GM18508 (cell line): ENCODE results near the gene XPC.
"Not testable (repeated sequence)": the region's sequence is repeated elsewhere in the genome, so short reads cannot be mapped to it uniquely, and the experiment has no call there.

ENCODE experiments used
- ATAC-seq: cut with Tn5 transposase; IDR thresholded peaks from one replicate; pipeline ENCODE4 v1.9.1; 2021; ENCODE audit warnings: moderate number of reproducible peaks; ENCODE audit not compliant: insufficient read depth, unreplicated experiment

Gene XPC

GRCh38 chr3:14124223-14124614 is 54.2 kb downstream of the XPC start:
- peak; percentile 22 for ATAC-seq

DNA sequence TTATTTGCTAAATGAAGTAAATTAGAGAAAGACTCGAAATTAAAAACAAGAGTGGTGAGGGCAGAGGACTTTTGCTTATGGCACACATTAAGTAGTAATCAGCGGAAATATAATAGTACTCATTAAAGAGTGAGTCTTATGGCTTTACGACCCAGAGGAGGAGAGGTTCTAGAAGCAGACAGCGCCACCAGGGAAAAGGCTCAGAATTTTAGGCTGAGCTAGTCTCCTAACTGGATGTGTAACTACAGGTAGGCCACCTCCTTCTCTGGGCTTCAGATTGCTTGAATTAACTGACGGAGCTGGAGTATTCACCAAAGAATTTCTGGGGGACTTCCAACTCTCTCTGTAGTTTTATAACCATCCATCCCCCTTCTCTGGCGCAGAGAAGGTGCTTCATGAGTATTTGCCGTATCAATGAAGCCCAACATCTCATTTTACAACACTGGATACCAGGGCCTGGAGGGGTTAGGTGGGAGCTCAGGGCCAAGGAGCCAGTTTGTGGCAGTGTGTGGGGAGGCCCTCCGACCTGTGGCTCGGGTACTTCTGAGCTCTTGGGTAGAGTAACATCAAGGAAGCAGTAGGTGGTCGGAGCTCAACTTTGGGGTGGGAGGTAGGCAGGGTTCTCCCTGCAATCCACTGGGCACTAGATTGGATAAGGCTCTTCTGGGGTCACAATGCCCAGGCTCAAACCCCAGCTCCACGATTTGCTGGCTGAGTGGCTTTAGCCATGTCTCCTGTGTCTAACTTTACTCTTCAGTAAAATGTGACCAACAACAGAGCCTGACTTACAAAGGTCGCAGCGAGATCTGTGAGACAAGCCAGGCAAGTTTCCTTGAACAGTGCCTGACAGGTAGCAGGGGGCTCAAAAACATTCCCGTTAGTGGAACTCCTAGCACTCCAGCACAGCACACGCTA is 54.8 kb downstream of the XPC start:
- ATAC-seq: no peak

DNA sequence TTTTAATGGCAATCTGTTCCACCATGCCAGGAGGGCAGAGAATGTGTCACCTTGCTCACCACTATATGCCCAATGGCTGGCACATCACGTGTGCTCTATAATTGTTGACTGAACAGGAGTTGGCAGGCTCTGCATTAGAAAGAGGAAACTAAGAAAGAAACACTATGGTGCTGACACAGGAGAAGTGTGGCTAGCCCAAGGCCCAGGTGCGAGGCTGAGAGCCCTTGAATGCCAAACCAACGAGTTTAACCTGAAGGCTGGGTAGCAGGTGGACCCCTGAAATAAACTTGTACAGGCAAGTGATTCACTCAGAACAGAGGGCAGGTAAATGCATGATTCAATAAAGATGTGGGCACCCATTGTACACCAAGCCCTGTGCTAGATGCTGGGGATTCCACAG is 56.1 kb downstream of the XPC start:
- no peak for ATAC-seq

- no peak for ATAC-seq
Measured at GRCh38 chr3:14121859-14122258, 56.5 kb downstream of the XPC start.

- not testable (repeated sequence) for ATAC-seq
Measured at GRCh38 chr3:14120921-14121448, 57.4 kb downstream of the XPC start.

DNA sequence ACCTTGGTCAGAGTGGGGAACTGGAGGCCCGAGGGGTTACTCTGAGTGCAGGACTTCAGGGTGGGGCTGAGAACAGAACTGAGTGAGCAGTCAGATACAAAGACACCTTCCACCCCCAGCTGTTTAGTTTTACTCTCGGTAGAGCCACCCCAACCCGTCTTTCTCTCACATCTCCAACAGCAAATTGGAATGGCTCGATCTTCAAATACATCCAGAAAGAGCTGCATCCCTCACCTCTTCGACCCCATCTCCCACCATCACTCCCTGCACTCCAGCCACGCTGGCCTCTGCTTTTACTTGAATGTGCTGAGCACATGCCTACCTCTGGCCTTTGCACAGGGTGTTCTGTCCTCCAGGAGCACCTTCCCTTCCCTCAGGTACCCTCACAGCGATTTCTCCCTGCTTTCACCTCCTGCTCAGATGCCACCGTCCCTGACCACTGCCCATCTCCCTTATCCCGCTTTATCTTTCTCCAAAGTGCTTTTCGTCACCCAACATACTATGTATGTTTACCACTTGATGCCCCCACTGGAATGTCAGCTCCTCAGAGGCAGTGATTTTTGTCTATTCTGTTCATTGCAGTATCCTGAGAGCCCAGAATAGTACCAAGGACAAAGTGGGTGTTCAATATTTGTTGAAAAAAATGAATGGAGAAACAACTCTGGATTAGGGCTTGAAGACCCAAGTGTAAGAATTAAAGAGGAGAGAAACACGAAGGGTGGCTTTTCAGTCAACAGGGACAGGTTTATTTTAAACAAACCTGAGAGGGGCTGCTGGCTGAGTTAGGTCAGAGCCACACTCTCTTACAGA is 58.1 kb downstream of the XPC start:
- ATAC-seq: no peak

DNA sequence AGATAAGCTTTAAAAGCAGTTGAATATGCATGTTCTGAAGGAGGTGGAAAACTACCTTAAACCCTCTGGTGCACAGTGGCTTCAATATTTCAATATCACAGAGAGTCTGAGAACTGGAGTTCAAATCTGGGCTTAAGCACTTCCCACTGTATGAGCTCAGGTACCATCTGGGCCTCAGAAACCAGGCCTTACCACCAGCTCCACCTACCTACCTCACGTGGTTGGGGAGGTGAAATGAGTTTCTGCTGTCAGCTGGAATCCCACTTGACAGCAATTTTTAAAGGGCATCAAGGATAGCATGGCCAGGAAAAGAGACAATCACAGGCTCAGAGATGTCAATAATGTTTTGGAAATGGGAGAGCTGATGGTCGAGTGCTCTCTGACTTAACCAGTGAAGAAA is 58.8 kb downstream of the XPC start:
- no peak for ATAC-seq

DNA sequence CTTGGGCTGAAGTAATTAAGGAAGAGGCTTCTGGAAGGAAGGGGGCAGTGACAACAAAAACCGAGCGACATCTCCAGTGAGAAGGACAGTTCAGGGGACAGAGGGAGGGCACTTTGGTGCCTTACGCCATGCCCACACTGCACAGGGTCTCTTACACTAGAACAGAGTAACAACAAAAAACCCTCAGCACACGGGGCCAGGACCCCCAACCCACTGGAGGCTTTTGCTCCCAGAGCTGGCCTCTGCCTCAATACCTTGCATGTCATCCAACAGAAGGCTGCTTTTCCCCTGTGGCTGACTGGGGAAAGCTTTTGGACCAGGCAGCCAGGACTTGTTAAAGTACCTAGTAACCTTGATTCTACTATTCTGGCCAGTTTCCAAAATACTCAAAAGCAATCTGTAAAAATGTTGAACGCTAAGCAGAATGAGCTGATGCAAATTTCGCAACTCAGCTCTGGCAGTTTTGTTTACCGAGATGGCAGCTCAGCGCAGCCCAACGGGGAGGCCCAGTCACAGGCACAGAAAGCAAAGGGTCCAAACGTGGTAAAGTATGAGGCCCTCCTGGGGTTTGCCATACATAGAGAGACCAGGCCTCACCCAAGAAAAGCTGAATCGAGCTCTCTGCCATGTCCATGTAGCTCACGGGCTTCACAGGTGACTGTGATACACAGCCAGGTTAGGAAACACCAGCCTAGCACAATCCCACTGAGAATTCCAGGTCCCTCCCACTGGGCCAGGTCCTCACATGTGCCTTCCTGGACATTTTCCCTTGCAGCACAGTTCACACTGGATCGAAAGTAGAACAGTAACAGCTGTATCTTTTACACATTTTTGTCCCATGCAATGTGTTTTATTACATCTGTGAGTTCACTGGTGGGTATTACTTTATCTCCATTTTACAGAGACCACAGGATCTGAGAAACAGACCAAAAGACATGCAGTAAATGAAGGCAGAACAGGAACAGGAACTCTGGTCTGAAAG is 59.7 kb downstream of the XPC start:
- no peak for ATAC-seq

GRCh38 chr3:14117468-14118399 is 60.7 kb downstream of the XPC start:
- no peak for ATAC-seq

- no peak for ATAC-seq
Measured at GRCh38 chr3:14113965-14114635, 64.3 kb downstream of the XPC start.

- no peak for ATAC-seq
Measured at GRCh38 chr3:14110699-14111098, 67.7 kb downstream of the XPC start.

- not testable (repeated sequence) for ATAC-seq
Measured at GRCh38 chr3:14109821-14110220, 68.6 kb downstream of the XPC start.

DNA sequence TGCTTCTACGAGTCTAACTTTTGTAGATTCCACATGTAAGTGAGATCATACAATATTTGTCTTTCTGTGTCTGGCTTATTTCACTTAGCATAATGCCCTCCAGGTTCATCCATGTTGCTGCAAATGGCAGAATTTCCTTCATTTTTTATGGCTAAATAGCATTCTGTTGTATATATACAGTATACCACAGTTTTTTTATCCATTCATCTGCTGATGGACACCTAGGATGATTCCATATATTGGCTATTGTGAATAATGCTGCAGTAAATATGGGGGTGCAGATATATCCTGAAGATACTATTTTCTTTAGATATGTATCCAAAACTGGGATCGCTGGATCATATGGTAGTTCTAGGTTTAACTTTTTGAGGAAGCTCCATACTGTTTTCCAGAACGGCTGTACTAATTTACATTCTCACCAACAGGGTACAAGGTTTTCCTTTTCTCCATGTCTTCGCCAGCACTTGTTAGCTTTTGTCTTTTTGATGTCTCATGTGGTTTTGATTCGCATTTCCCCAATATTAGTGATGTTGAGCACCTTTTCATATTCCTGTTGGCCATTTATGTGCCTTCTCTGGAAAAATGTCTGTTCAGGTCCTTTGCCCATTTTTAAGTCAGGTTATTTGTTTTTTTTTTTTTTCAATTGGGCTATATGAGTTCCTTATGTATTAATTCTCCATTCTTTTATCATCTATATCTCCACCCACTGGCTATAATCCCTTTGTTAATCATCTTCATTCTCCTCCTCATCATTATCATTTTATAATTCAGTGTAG is 80.6 kb downstream of the XPC start:
- no peak for ATAC-seq

- no peak for ATAC-seq
Measured at GRCh38 chr3:14096742-14097141, 81.7 kb downstream of the XPC start.
